ENCODE results near the gene VSIG1. TPM values are rescaled to one million over a fixed set of nuclear protein-coding genes. Genes with fewer than 3 reads are reported as not detected.

VSIG1 gene
- total and polyA plus RNA-seq, 2 experiments from 2014 or later, result 1.2 to 1.7 TPM

DNA sequence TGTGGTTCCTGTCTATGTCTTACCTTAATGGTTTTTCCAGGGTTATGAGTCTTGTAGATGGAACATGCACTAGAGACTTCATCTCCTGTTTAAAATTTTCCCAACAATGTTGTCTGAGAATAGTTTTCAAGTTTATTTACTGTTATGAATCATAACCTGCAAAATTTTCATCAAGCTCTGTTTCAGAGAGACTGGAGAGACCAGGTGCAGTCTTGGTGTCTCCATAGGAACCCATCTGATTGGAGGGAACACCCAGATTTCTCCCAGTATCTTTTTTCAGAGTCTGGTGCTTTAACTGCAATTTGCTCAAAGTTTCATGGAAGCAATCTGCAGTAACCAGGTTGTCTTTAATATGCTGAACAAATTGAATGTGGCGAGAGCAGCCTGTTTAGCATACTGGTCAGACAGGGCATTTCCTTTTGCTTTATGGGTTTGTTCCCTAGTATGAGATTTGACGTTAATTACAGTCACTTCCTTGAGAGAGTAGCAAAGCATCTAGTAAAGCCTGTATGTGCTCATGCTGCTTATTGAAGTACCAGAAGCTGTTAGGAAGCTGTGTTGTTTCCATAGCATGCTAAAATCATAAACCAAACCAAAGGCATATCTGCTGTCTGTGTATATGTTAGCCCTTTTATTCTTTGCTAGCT lies 18.8 kb upstream of the VSIG1 start:
- TF ChIP-seq EZH2phosphoT487 (IDR thresholded peaks at IDR 0.05; ENCODE audit: unreplicated experiment), result no peak
- ATAC-seq, result no peak
- Mint-ChIP-seq H3K27me3 (ENCODE audit: insufficient read depth, low read depth, poor library complexity) (no peaks in the 10 kb centered on the region), H3K4me3 (no peak overlapping the region), H3K27ac (no peak overlapping the region), H3K36me3 (ENCODE audit: low read depth) (no peaks in the 10 kb centered on the region), H3K4me1 (peaks cover 8% of the 10 kb centered on the region; the same call in 2 of the 3 replicates), H3K9me3 (no peaks in the 10 kb centered on the region)
- H3K27ac ChIP-seq (ENCODE audit: low read depth), result no peak overlapping the region
- H4K20me1 ChIP-seq (replicated peaks; ENCODE audit: insufficient read depth), result no peaks in the 10 kb centered on the region
- H3K36me3 ChIP-seq (ENCODE audit: insufficient read depth), result no peaks in the 10 kb centered on the region
- no peaks in the 10 kb centered on the region for H3K27me3 ChIP-seq (ENCODE audit: insufficient read depth)
- H3K4me3 ChIP-seq, result no peak overlapping the region
- H3K79me2 ChIP-seq (replicated peaks; ENCODE audit: insufficient read depth), result no peaks in the 10 kb centered on the region
- no peak overlapping the region for H3K4me2 ChIP-seq
- no peaks in the 10 kb centered on the region; the same call in 1 of the 2 replicates for H3K4me1 ChIP-seq (ENCODE audit: insufficient read depth)
- no peaks in the 10 kb centered on the region for H3F3A ChIP-seq (replicated peaks; ENCODE audit: low read depth)
- DNase-seq (ENCODE audit: low spot score), result no peak
- no peak overlapping the region for H2AFZ ChIP-seq
- H3K9me2 ChIP-seq (ENCODE audit: insufficient read depth), result no peaks in the 10 kb centered on the region

DNA sequence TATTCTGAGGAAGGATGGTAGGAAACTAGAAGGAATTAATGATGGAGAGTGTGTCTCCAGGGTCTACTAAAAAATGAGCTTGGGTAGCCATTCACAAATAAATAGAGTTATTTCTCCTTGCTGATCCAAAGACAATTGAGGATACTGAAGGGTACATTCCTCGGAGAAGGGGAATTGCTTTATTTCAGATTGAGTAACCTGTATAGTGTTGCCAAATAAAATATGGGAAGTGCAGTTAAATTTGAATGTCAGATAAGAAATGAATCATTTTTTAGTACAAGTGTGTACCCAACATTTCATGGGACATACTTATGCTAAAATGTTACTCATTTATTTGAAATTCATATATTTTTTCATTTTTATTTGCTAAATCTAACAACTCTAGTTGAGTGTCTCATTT lies 16.0 kb upstream of the VSIG1 start:
- Histone ChIP-seq H4K20me1 (replicated peaks; ENCODE audit: insufficient read depth) (no peaks in the 10 kb centered on the region), H3F3A (replicated peaks; ENCODE audit: low read depth) (no peaks in the 10 kb centered on the region), H3K79me2 (replicated peaks; ENCODE audit: insufficient read depth) (no peaks in the 10 kb centered on the region), H3K36me3 (ENCODE audit: insufficient read depth) (no peaks in the 10 kb centered on the region), H3K27me3 (ENCODE audit: insufficient read depth) (no peaks in the 10 kb centered on the region), H3K4me3 (no peak overlapping the region), H3K27ac (ENCODE audit: low read depth) (no peak overlapping the region), H2AFZ (no peak overlapping the region), H3K4me2 (no peak overlapping the region), H3K4me1 (ENCODE audit: insufficient read depth) (no peaks in the 10 kb centered on the region; the same call in 1 of the 2 replicates), H3K9me2 (ENCODE audit: insufficient read depth) (no peaks in the 10 kb centered on the region)
- DNase-seq (ENCODE audit: low spot score) (no peak), ATAC-seq (no peak)
- Mint-ChIP-seq H3K36me3 (ENCODE audit: low read depth) (no peaks in the 10 kb centered on the region), H3K9me3 (no peaks in the 10 kb centered on the region), H3K4me1 (peaks cover 8% of the 10 kb centered on the region; the same call in 2 of the 3 replicates), H3K27me3 (ENCODE audit: insufficient read depth, low read depth, poor library complexity) (peaks cover 2% of the 10 kb centered on the region), H3K27ac (no peak overlapping the region), H3K4me3 (no peak overlapping the region)
- TF ChIP-seq, protein P1, sequence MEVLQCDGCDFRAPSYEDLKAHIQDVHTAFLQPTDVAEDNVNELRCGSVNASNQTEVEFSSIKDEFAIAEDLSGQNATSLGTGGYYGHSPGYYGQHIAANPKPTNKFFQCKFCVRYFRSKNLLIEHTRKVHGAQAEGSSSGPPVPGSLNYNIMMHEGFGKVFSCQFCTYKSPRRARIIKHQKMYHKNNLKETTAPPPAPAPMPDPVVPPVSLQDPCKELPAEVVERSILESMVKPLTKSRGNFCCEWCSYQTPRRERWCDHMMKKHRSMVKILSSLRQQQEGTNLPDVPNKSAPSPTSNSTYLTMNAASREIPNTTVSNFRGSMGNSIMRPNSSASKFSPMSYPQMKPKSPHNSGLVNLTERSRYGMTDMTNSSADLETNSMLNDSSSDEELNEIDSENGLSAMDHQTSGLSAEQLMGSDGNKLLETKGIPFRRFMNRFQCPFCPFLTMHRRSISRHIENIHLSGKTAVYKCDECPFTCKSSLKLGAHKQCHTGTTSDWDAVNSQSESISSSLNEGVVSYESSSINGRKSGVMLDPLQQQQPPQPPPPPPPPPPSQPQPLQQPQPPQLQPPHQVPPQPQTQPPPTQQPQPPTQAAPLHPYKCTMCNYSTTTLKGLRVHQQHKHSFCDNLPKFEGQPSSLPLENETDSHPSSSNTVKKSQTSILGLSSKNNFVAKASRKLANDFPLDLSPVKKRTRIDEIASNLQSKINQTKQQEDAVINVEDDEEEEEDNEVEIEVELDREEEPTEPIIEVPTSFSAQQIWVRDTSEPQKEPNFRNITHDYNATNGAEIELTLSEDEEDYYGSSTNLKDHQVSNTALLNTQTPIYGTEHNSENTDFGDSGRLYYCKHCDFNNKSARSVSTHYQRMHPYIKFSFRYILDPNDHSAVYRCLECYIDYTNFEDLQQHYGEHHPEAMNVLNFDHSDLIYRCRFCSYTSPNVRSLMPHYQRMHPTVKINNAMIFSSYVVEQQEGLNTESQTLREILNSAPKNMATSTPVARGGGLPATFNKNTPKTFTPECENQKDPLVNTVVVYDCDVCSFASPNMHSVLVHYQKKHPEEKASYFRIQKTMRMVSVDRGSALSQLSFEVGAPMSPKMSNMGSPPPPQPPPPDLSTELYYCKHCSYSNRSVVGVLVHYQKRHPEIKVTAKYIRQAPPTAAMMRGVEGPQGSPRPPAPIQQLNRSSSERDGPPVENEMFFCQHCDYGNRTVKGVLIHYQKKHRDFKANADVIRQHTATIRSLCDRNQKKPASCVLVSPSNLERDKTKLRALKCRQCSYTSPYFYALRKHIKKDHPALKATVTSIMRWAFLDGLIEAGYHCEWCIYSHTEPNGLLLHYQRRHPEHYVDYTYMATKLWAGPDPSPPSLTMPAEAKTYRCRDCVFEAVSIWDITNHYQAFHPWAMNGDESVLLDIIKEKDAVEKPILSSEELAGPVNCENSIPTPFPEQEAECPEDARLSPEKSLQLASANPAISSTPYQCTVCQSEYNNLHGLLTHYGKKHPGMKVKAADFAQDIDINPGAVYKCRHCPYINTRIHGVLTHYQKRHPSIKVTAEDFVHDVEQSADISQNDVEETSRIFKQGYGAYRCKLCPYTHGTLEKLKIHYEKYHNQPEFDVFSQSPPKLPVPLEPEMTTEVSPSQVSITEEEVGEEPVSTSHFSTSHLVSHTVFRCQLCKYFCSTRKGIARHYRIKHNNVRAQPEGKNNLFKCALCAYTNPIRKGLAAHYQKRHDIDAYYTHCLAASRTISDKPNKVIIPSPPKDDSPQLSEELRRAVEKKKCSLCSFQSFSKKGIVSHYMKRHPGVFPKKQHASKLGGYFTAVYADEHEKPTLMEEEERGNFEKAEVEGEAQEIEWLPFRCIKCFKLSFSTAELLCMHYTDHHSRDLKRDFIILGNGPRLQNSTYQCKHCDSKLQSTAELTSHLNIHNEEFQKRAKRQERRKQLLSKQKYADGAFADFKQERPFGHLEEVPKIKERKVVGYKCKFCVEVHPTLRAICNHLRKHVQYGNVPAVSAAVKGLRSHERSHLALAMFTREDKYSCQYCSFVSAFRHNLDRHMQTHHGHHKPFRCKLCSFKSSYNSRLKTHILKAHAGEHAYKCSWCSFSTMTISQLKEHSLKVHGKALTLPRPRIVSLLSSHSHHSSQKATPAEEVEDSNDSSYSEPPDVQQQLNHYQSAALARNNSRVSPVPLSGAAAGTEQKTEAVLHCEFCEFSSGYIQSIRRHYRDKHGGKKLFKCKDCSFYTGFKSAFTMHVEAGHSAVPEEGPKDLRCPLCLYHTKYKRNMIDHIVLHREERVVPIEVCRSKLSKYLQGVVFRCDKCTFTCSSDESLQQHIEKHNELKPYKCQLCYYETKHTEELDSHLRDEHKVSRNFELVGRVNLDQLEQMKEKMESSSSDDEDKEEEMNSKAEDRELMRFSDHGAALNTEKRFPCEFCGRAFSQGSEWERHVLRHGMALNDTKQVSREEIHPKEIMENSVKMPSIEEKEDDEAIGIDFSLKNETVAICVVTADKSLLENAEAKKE (CRISPR knock-in tag; IDR thresholded peaks at IDR 0.05), result no peak
- TF ChIP-seq STAT1 (IDR thresholded peaks at IDR 0.05; ENCODE audit: unreplicated experiment) (no peak), EZH2phosphoT487 (IDR thresholded peaks at IDR 0.05; ENCODE audit: unreplicated experiment) (no peak), POLR2AphosphoS5 (IDR thresholded peaks at IDR 0.05; ENCODE audit: low read depth) (no peak), EZH2 (IDR thresholded peaks at IDR 0.05; ENCODE audit: low read depth, unreplicated experiment) (no peak), ZNF331 (CRISPR knock-in tag; IDR thresholded peaks at IDR 0.05; ENCODE audit: low read depth) (no peak), JUNB (IDR thresholded peaks at IDR 0.05; ENCODE audit: unreplicated experiment) (no peak), ZNF114 (CRISPR knock-in tag; IDR thresholded peaks at IDR 0.05) (no peak), CREB1 (CRISPR knock-in tag; IDR thresholded peaks at IDR 0.05; ENCODE audit: low read depth) (no peak)
- TF ChIP-seq, protein P2, sequence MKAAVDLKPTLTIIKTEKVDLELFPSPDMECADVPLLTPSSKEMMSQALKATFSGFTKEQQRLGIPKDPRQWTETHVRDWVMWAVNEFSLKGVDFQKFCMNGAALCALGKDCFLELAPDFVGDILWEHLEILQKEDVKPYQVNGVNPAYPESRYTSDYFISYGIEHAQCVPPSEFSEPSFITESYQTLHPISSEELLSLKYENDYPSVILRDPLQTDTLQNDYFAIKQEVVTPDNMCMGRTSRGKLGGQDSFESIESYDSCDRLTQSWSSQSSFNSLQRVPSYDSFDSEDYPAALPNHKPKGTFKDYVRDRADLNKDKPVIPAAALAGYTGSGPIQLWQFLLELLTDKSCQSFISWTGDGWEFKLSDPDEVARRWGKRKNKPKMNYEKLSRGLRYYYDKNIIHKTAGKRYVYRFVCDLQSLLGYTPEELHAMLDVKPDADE (IDR thresholded peaks at IDR 0.05), result no peak
- TF ChIP-seq, protein P3, sequence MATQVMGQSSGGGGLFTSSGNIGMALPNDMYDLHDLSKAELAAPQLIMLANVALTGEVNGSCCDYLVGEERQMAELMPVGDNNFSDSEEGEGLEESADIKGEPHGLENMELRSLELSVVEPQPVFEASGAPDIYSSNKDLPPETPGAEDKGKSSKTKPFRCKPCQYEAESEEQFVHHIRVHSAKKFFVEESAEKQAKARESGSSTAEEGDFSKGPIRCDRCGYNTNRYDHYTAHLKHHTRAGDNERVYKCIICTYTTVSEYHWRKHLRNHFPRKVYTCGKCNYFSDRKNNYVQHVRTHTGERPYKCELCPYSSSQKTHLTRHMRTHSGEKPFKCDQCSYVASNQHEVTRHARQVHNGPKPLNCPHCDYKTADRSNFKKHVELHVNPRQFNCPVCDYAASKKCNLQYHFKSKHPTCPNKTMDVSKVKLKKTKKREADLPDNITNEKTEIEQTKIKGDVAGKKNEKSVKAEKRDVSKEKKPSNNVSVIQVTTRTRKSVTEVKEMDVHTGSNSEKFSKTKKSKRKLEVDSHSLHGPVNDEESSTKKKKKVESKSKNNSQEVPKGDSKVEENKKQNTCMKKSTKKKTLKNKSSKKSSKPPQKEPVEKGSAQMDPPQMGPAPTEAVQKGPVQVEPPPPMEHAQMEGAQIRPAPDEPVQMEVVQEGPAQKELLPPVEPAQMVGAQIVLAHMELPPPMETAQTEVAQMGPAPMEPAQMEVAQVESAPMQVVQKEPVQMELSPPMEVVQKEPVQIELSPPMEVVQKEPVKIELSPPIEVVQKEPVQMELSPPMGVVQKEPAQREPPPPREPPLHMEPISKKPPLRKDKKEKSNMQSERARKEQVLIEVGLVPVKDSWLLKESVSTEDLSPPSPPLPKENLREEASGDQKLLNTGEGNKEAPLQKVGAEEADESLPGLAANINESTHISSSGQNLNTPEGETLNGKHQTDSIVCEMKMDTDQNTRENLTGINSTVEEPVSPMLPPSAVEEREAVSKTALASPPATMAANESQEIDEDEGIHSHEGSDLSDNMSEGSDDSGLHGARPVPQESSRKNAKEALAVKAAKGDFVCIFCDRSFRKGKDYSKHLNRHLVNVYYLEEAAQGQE (IDR thresholded peaks at IDR 0.05; ENCODE audit: unreplicated experiment), result no peak
